NB4 (cell line): ENCODE results near the gene ITGA8.

Source experiments
- MAX ChIP-seq: IDR thresholded peaks from 2 replicates; pipeline ENCODE4 v1.6.1; 2011; ENCODE audit warnings: low read depth, low read length
- POLR2A ChIP-seq: IDR thresholded peaks from 2 replicates; pipeline ENCODE4 v1.6.1; 2011; ENCODE audit warnings: mild to moderate bottlenecking; ENCODE audit not compliant: insufficient read length; ENCODE audit errors: extremely low read depth
- TF ChIP-seq, protein P1 (sequence below): IDR thresholded peaks from one replicate; pipeline ENCODE4 v1.5.1; 2012; ENCODE audit warnings: low read depth, low read length

DNA sequence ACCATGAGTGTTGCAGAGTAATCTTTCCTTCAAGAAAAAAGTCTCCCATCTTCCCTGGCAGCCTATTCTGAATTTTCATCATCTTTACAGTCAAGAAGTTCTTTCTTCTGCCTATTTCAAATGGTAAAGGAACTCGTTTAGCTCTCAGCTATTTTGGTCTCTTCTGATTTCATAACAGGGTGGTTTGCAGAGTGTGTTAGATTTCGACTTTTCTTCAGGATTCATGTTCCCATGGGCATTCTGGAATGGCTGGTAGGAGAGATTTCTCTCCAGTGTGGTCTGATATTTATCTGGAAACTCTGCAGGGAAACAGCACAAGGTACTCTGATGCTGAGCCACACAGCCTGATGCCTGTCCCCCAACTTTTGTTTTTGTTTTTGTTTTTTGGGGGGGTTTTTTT is 237.6 kb downstream of the ITGA8 start:
- TF ChIP-seq, protein P1, sequence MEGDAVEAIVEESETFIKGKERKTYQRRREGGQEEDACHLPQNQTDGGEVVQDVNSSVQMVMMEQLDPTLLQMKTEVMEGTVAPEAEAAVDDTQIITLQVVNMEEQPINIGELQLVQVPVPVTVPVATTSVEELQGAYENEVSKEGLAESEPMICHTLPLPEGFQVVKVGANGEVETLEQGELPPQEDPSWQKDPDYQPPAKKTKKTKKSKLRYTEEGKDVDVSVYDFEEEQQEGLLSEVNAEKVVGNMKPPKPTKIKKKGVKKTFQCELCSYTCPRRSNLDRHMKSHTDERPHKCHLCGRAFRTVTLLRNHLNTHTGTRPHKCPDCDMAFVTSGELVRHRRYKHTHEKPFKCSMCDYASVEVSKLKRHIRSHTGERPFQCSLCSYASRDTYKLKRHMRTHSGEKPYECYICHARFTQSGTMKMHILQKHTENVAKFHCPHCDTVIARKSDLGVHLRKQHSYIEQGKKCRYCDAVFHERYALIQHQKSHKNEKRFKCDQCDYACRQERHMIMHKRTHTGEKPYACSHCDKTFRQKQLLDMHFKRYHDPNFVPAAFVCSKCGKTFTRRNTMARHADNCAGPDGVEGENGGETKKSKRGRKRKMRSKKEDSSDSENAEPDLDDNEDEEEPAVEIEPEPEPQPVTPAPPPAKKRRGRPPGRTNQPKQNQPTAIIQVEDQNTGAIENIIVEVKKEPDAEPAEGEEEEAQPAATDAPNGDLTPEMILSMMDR = no peak
- TF ChIP-seq POLR2A (no peak), MAX (no peak)
